ENCODE results near the gene GPR146. TPM values are rescaled to one million over a fixed set of nuclear protein-coding genes. Genes with fewer than 3 reads are reported as not detected.

The GPR146 gene
- total RNA-seq: 0.15 TPM in 1 of 2 replicates, not detected in the other

GRCh38 chr7:1044189-1045068, at the start of gene GPR146:
Gene GPR146, plus strand, starts transcription at chr7:1044546. Its CDS starts 12,970 bp downstream, at chr7:1057516.

GRCh38 chr7:1087952-1088920, 43.9 kb downstream of the GPR146 start, which contains the start of gene GPER1:
Gene GPER1, plus strand, starts transcription at chr7:1088113. Its CDS starts 3,616 bp downstream, at chr7:1091729.

Other genes starting within 250 kb of the GPR146 start
- 99.0 and 124 TPM in 2 replicates for gene SUN1, start 212.1 kb upstream of the GPR146 start, total RNA-seq
- gene GET4, start 168.0 kb upstream of the GPR146 start, total RNA-seq: 19.5 and 22.7 TPM in 2 replicates
- gene ADAP1, start 89.9 kb upstream of the GPR146 start, total RNA-seq: 0.84 and 1.3 TPM in 2 replicates
- 2.7 and 3.9 TPM in 2 replicates for gene COX19, start 69.0 kb upstream of the GPR146 start, total RNA-seq
- under 0.01 TPM in 1 of 2 replicates, not detected in the other for gene CYP2W1, start 61.4 kb upstream of the GPR146 start, total RNA-seq
- gene GPER1, start 43.6 kb downstream of the GPR146 start, total RNA-seq: 4.2 and 5.2 TPM in 2 replicates
- 16.0 and 19.3 TPM in 2 replicates for gene ZFAND2A, start 115.7 kb downstream of the GPR146 start, total RNA-seq
- gene UNCX, start 188.3 kb downstream of the GPR146 start, total RNA-seq: not detected in 2 replicates

Data from bronchus fibroblast of lung (primary cell).